Activated CD4-positive, alpha-beta T cell treated with anti-CD3 and anti-CD28 coated beads, Interleukin-2, amount 10 ng/mL, durations not matched to agents 7 days and 5 days (primary cell): ENCODE data around the gene BTN2A1. TPM values are rescaled to one million over a fixed set of nuclear protein-coding genes. Genes with fewer than 3 reads are reported as not detected.

Source experiments
- CTCF ChIA-PET: fragments of 350-600 bp; sonication (Branson Sonifier 250); formaldehyde crosslinking; loops from one replicate; lab custom pipeline; 2021; ENCODE audit warnings: antibody characterized with exemption; lab: Charles Lee
- POLR2A ChIA-PET: fragments of 350-600 bp; sonication (Branson Sonifier 250); formaldehyde crosslinking; loops from one replicate; lab custom pipeline; 2021; ENCODE audit warnings: antibody characterized with exemption; lab: Charles Lee
- DNase-seq: peaks from one replicate; pipeline ENCODE4 v3.0.0-alpha.2; 2020
- H3K27ac Mint-ChIP-seq: one replicate; pipeline ENCODE4 v1.8.0; 2021; ENCODE audit warnings: mild to moderate bottlenecking, moderate library complexity, mixed read lengths
- H3K27me3 Mint-ChIP-seq: one replicate; pipeline ENCODE4 v1.8.0; 2021; ENCODE audit warnings: mixed read lengths
- H3K36me3 Mint-ChIP-seq: one replicate; pipeline ENCODE4 v1.8.0; 2021; ENCODE audit warnings: low read depth, mixed read lengths
- H3K4me1 Mint-ChIP-seq: one replicate; pipeline ENCODE4 v1.8.0; 2021; ENCODE audit warnings: mixed read lengths
- H3K4me3 Mint-ChIP-seq: one replicate; pipeline ENCODE4 v1.8.0; 2021; ENCODE audit warnings: mild to moderate bottlenecking, moderate library complexity, mixed read lengths
- H3K9me3 Mint-ChIP-seq: one replicate; pipeline ENCODE4 v1.8.0; 2021; ENCODE audit warnings: mixed read lengths
- total RNA-seq, 2 experiments: library from RNA; stranded (reverse); gene quantifications; one replicate each; pipeline ENCODE4 v1.2.3, GENCODE V29; 2021

BTN2A1 gene
- total RNA-seq, 2 experiments from 2014 or later, result 33.7 to 34.3 TPM

GRCh38 chr6:26514984-26515383 is 57.2 kb downstream of the BTN2A1 start:
- H3K27me3 Mint-ChIP-seq, result no peaks in the 10 kb centered on the region
- DNase-seq, result no peak
- H3K4me3 Mint-ChIP-seq, result no peak overlapping the region
- CTCF ChIA-PET, result interaction anchor here (1.9 kb wide), 1 partner anchor 11 kb away, joined by 7 read pairs; no protein-coding TSS in a partner anchor
- POLR2A ChIA-PET, result no interaction called here
- H3K27ac Mint-ChIP-seq, result no peak overlapping the region
- peaks cover 3% of the 10 kb centered on the region for H3K4me1 Mint-ChIP-seq
- H3K36me3 Mint-ChIP-seq, result no peaks in the 10 kb centered on the region
- H3K9me3 Mint-ChIP-seq, result no peaks in the 10 kb centered on the region

GRCh38 chr6:26516481-26517427 is 59.0 kb downstream of the BTN2A1 start:
- Mint-ChIP-seq H3K27me3 (peaks cover 2% of the 10 kb centered on the region), H3K4me3 (no peak overlapping the region), H3K27ac (no peak overlapping the region), H3K9me3 (no peaks in the 10 kb centered on the region), H3K36me3 (no peaks in the 10 kb centered on the region), H3K4me1 (peaks cover 15% of the 10 kb centered on the region)
- CTCF ChIA-PET, result interaction anchor here (1.9 kb wide), 1 partner anchor 13 kb away, joined by 7 read pairs; no protein-coding TSS in a partner anchor
- DNase-seq, result no peak
- POLR2A ChIA-PET, result no interaction called here

Other genes with a start within 250 kb of the BTN2A1 start
- gene BTN3A2, start 92.8 kb upstream of the BTN2A1 start, total RNA-seq, result 100 to 1,000 TPM; 121 to 125 TPM
- gene BTN2A2, start 74.8 kb upstream of the BTN2A1 start, total RNA-seq, result 10 to 100 TPM; 12.4 to 12.7 TPM
- gene BTN3A1, start 55.7 kb upstream of the BTN2A1 start, total RNA-seq, result 10 to 100 TPM; 87.9 to 94.0 TPM
- 10 to 100 TPM; 58.5 to 65.3 TPM for gene BTN3A3, start 17.5 kb upstream of the BTN2A1 start, total RNA-seq
- not detected for gene BTN1A1, start 42.3 kb downstream of the BTN2A1 start, total RNA-seq
- 10 to 100 TPM; 85.7 to 93.0 TPM for gene HMGN4, start 80.4 kb downstream of the BTN2A1 start, total RNA-seq
- gene ABT1, start 139.0 kb downstream of the BTN2A1 start, total RNA-seq, result 10 to 100 TPM; 24.9 to 27.4 TPM
- gene ZNF322, start 201.8 kb downstream of the BTN2A1 start, total RNA-seq, result 1 to 10 TPM; 9.0 to 9.1 TPM